Stimulated activated CD4-positive, alpha-beta T cell treated with anti-CD3 and anti-CD28 coated beads, Interleukin-1b, Interleukin-23, amount 100 ng/mL, for 1 hour (primary cell): ENCODE measurements around the gene PPP1R9B.

Source experiments
- DNase-seq, 2 donors: peaks; one replicate each; pipeline ENCODE4 v3.0.0-alpha.2; 2020; ENCODE audit warnings: low read depth in 2 of 2

The PPP1R9B gene

GRCh38 chr17:50187751-50188530 lies 37.5 kb upstream of the PPP1R9B start:
- DNase-seq = no peak

- no peak for DNase-seq
Observed at GRCh38 chr17:50187394-50187725, 36.9 kb upstream of the PPP1R9B start.

GRCh38 chr17:50186661-50187393 lies 36.4 kb upstream of the PPP1R9B start:
- DNase-seq = no peak

- no peak for DNase-seq
Observed at GRCh38 chr17:50185631-50186471, 35.4 kb upstream of the PPP1R9B start.

- no peak for DNase-seq
Observed at GRCh38 chr17:50184611-50185398, 34.3 kb upstream of the PPP1R9B start.

- no peak for DNase-seq
Observed at GRCh38 chr17:50184064-50184463, 33.6 kb upstream of the PPP1R9B start.

- DNase-seq = no peak
Observed at GRCh38 chr17:50183421-50183994, 33.0 kb upstream of the PPP1R9B start.

- DNase-seq = no peak
Observed at GRCh38 chr17:50182783-50183420, 32.4 kb upstream of the PPP1R9B start.

- no peak for DNase-seq
Observed at GRCh38 chr17:50181591-50182560, 31.4 kb upstream of the PPP1R9B start.

- no peak for DNase-seq
Observed at GRCh38 chr17:50181144-50181543, 30.7 kb upstream of the PPP1R9B start.

GRCh38 chr17:50180620-50181019 lies 30.1 kb upstream of the PPP1R9B start:
- no peak for DNase-seq

- DNase-seq = no peak
Observed at GRCh38 chr17:50180111-50180510, 29.6 kb upstream of the PPP1R9B start.

- DNase-seq = no peak
Observed at GRCh38 chr17:50177983-50178834, 27.7 kb upstream of the PPP1R9B start.

GRCh38 chr17:50177476-50177875 lies 27.0 kb upstream of the PPP1R9B start:
- DNase-seq = no peak

GRCh38 chr17:50176559-50177357 lies 26.3 kb upstream of the PPP1R9B start:
- DNase-seq = no peak

GRCh38 chr17:50175035-50175807 lies 24.7 kb upstream of the PPP1R9B start:
- DNase-seq = no peak

- DNase-seq = no peak
Observed at GRCh38 chr17:50174444-50174843, 24.0 kb upstream of the PPP1R9B start.
